ENCODE data around the gene MORC2. TPM values are rescaled to one million over a fixed set of nuclear protein-coding genes. Genes with fewer than 3 reads are reported as not detected.

MORC2 gene
- total and polyA plus RNA-seq, 2 of the 13 experiments (the other 11 are each of a cell fraction or from before 2014, with no cell fraction given), result 11.9 to 18.3 TPM

GRCh38 chr22:30968924-30969531 is 454 bp upstream of the MORC2 start, which contains the start of gene TUG1 (continued):
- peak; percentile 12; the same call in 1 of the 2 replicates for TF ChIP-seq ZBTB39 (CRISPR knock-in tag; IDR thresholded peaks at IDR 0.05)
- no peak for TF ChIP-seq HNRNPUL1 (IDR thresholded peaks at IDR 0.05; ENCODE audit: low read depth, low read length)
- TF ChIP-seq GATAD2A (CRISPR knock-in tag; IDR thresholded peaks at IDR 0.05), result no peak
- peak; percentile 17 for TF ChIP-seq CBX1 (IDR thresholded peaks at IDR 0.05; ENCODE audit: low read depth)
- no peak for TF ChIP-seq CHD2 (IDR thresholded peaks at IDR 0.05; ENCODE audit: low read depth, low read length)
- TF ChIP-seq ETV6 (CRISPR knock-in tag; conservative IDR thresholded peaks at IDR 0.05), result 0 out of 2 replicates have a peak, but pooled peaks have one; percentile 6
- 0 out of 2 replicates have a peak, but pooled peaks have one; percentile 19 for TF ChIP-seq FOXP4 (CRISPR knock-in tag; IDR thresholded peaks at IDR 0.05)
- TF ChIP-seq ZNF784 (CRISPR knock-in tag; IDR thresholded peaks at IDR 0.05; ENCODE audit: borderline replicate concordance), result peak; percentile 35; the same call in 1 of the 2 replicates
- peak; percentile 63 for TF ChIP-seq DBP (CRISPR knock-in tag; IDR thresholded peaks at IDR 0.05; ENCODE audit: not compliant biosample characterization)
- TF ChIP-seq FOXO4 (CRISPR knock-in tag; conservative IDR thresholded peaks at IDR 0.05), result no peak
- 0 out of 2 replicates have a peak, but pooled peaks have one; percentile 7 for TF ChIP-seq SOX13 (IDR thresholded peaks at IDR 0.05)
- TF ChIP-seq SOX13 (CRISPR knock-in tag; conservative IDR thresholded peaks at IDR 0.05 in 1 of 2, IDR thresholded peaks at IDR 0.05 in 1 of 2), result peak in 1 of 2 experiments; percentile 50; a peak in 1 of 4 replicates
- no peak for TF ChIP-seq ZNF343 (CRISPR knock-in tag; IDR thresholded peaks at IDR 0.05)
- 0 out of 2 replicates have a peak, but pooled peaks have one; percentile 38 for TF ChIP-seq ZNF792 (CRISPR knock-in tag; IDR thresholded peaks at IDR 0.05)
- no peak; the same call in 1 of the 2 replicates for TF ChIP-seq MAF1 (CRISPR knock-in tag; IDR thresholded peaks at IDR 0.05; ENCODE audit: borderline replicate concordance)
- TF ChIP-seq YEATS2 (CRISPR knock-in tag; IDR thresholded peaks at IDR 0.05; ENCODE audit: borderline replicate concordance), result peak; percentile 86; the same call in 1 of the 2 replicates
- no peak for TF ChIP-seq SOX6 (IDR thresholded peaks at IDR 0.05)
- peak; percentile 34; the same call in 1 of the 2 replicates for TF ChIP-seq SOX6 (CRISPR knock-in tag; IDR thresholded peaks at IDR 0.05)
- TF ChIP-seq ZNF569 (CRISPR knock-in tag; IDR thresholded peaks at IDR 0.05; ENCODE audit: borderline replicate concordance), result no peak
- peak; percentile 94 for TF ChIP-seq ETV5 (CRISPR knock-in tag; IDR thresholded peaks at IDR 0.05; ENCODE audit: borderline replicate concordance)
- peak; percentile 97 for TF ChIP-seq BHLHE40 (IDR thresholded peaks at IDR 0.05; ENCODE audit: low read length)
- peak; percentile 36; the same call in 1 of the 2 replicates for TF ChIP-seq SRY (CRISPR knock-in tag; IDR thresholded peaks at IDR 0.05)

Measured in HepG2 (cell line).